ENCODE results near the gene DNLZ.

Gene DNLZ

GRCh38 chr9:136317695-136318094 lies 45.8 kb downstream of the DNLZ start:
- TF ChIP-seq TAF1 (IDR thresholded peaks at IDR 0.05; ENCODE audit: low read depth, low read length), result no peak
- no peak for TF ChIP-seq PAX5 (IDR thresholded peaks at IDR 0.05; ENCODE audit: insufficient read depth, low read length, severe bottlenecking)
- TF ChIP-seq SPI1 (IDR thresholded peaks at IDR 0.05; ENCODE audit: low read depth, low read length), result no peak
- no peak for TF ChIP-seq POLR2AphosphoS5 (IDR thresholded peaks at IDR 0.05; ENCODE audit: low read depth, low read length)
- no peak for TF ChIP-seq POU2F2 (IDR thresholded peaks at IDR 0.05; ENCODE audit: low read depth, low read length)
- TF ChIP-seq POLR2A (IDR thresholded peaks at IDR 0.05; ENCODE audit: low read depth, low read length), result no peak

GRCh38 chr9:136316896-136317676 lies 46.5 kb downstream of the DNLZ start:
- FAIRE-seq (no peak), DNase-seq (ENCODE audit: insufficient read length, low spot score) (no peak)
- TF ChIP-seq POU2F2 (IDR thresholded peaks at IDR 0.05; ENCODE audit: low read depth, low read length), result no peak
- no peak for TF ChIP-seq SPI1 (IDR thresholded peaks at IDR 0.05; ENCODE audit: low read depth, low read length)
- no peak for TF ChIP-seq POLR2A (IDR thresholded peaks at IDR 0.05; ENCODE audit: low read depth, low read length)
- TF ChIP-seq PAX5 (IDR thresholded peaks at IDR 0.05; ENCODE audit: insufficient read depth, low read length, severe bottlenecking), result no peak
- TF ChIP-seq TAF1 (IDR thresholded peaks at IDR 0.05; ENCODE audit: low read depth, low read length), result no peak
- no peak for TF ChIP-seq POLR2AphosphoS5 (IDR thresholded peaks at IDR 0.05; ENCODE audit: low read depth, low read length)

More at GRCh38 chr9:136317695-136318094, 45.8 kb downstream of the DNLZ start:
- no peak for DNase-seq (ENCODE audit: insufficient read length, low spot score)
- FAIRE-seq, result no peak

- FAIRE-seq (no peak), DNase-seq (ENCODE audit: insufficient read length, low spot score) (no peak)
Measured at GRCh38 chr9:136316271-136316751, 47.2 kb downstream of the DNLZ start.

GRCh38 chr9:136314944-136315343 lies 48.6 kb downstream of the DNLZ start:
- FAIRE-seq (no peak), DNase-seq (ENCODE audit: insufficient read length, low spot score) (no peak)
- no peak for TF ChIP-seq SPI1 (IDR thresholded peaks at IDR 0.05; ENCODE audit: low read depth, low read length)
- no peak for TF ChIP-seq TAF1 (IDR thresholded peaks at IDR 0.05; ENCODE audit: low read depth, low read length)
- TF ChIP-seq POLR2AphosphoS5 (IDR thresholded peaks at IDR 0.05; ENCODE audit: low read depth, low read length), result no peak
- TF ChIP-seq POLR2A (IDR thresholded peaks at IDR 0.05; ENCODE audit: low read depth, low read length), result no peak
- TF ChIP-seq POU2F2 (IDR thresholded peaks at IDR 0.05; ENCODE audit: low read depth, low read length), result no peak
- TF ChIP-seq PAX5 (IDR thresholded peaks at IDR 0.05; ENCODE audit: insufficient read depth, low read length, severe bottlenecking), result no peak

More at GRCh38 chr9:136316271-136316751, 47.2 kb downstream of the DNLZ start:
- TF ChIP-seq POLR2A (IDR thresholded peaks at IDR 0.05; ENCODE audit: low read depth, low read length) (no peak), SPI1 (IDR thresholded peaks at IDR 0.05; ENCODE audit: low read depth, low read length) (no peak), TAF1 (IDR thresholded peaks at IDR 0.05; ENCODE audit: low read depth, low read length) (no peak), POU2F2 (IDR thresholded peaks at IDR 0.05; ENCODE audit: low read depth, low read length) (no peak), PAX5 (IDR thresholded peaks at IDR 0.05; ENCODE audit: insufficient read depth, low read length, severe bottlenecking) (no peak), POLR2AphosphoS5 (IDR thresholded peaks at IDR 0.05; ENCODE audit: low read depth, low read length) (no peak)

GRCh38 chr9:136314056-136314416 lies 49.5 kb downstream of the DNLZ start:
- TF ChIP-seq POU2F2 (IDR thresholded peaks at IDR 0.05; ENCODE audit: low read depth, low read length) (no peak), POLR2A (IDR thresholded peaks at IDR 0.05; ENCODE audit: low read depth, low read length) (no peak), POLR2AphosphoS5 (IDR thresholded peaks at IDR 0.05; ENCODE audit: low read depth, low read length) (no peak), PAX5 (IDR thresholded peaks at IDR 0.05; ENCODE audit: insufficient read depth, low read length, severe bottlenecking) (no peak), TAF1 (IDR thresholded peaks at IDR 0.05; ENCODE audit: low read depth, low read length) (no peak), SPI1 (IDR thresholded peaks at IDR 0.05; ENCODE audit: low read depth, low read length) (no peak)
- FAIRE-seq (no peak), DNase-seq (ENCODE audit: insufficient read length, low spot score) (no peak)

- DNase-seq (ENCODE audit: insufficient read length, low spot score) (no peak), FAIRE-seq (no peak)
- TF ChIP-seq SPI1 (IDR thresholded peaks at IDR 0.05; ENCODE audit: low read depth, low read length) (no peak), POU2F2 (IDR thresholded peaks at IDR 0.05; ENCODE audit: low read depth, low read length) (no peak), POLR2AphosphoS5 (IDR thresholded peaks at IDR 0.05; ENCODE audit: low read depth, low read length) (no peak), PAX5 (IDR thresholded peaks at IDR 0.05; ENCODE audit: insufficient read depth, low read length, severe bottlenecking) (no peak), TAF1 (IDR thresholded peaks at IDR 0.05; ENCODE audit: low read depth, low read length) (no peak), POLR2A (IDR thresholded peaks at IDR 0.05; ENCODE audit: low read depth, low read length) (no peak)
Measured at GRCh38 chr9:136313111-136314055, 50.2 kb downstream of the DNLZ start.

- no peak for FAIRE-seq
- DNase-seq (ENCODE audit: insufficient read length, low spot score), result no peak
- TF ChIP-seq POU2F2 (IDR thresholded peaks at IDR 0.05; ENCODE audit: low read depth, low read length) (no peak), SPI1 (IDR thresholded peaks at IDR 0.05; ENCODE audit: low read depth, low read length) (no peak), POLR2AphosphoS5 (IDR thresholded peaks at IDR 0.05; ENCODE audit: low read depth, low read length) (no peak), TAF1 (IDR thresholded peaks at IDR 0.05; ENCODE audit: low read depth, low read length) (no peak), PAX5 (IDR thresholded peaks at IDR 0.05; ENCODE audit: insufficient read depth, low read length, severe bottlenecking) (no peak), POLR2A (IDR thresholded peaks at IDR 0.05; ENCODE audit: low read depth, low read length) (no peak)
Measured at GRCh38 chr9:136312436-136312835, 51.1 kb downstream of the DNLZ start.

- FAIRE-seq (no peak), DNase-seq (ENCODE audit: insufficient read length, low spot score) (no peak)
- no peak for TF ChIP-seq POLR2AphosphoS5 (IDR thresholded peaks at IDR 0.05; ENCODE audit: low read depth, low read length)
- no peak for TF ChIP-seq SPI1 (IDR thresholded peaks at IDR 0.05; ENCODE audit: low read depth, low read length)
- TF ChIP-seq POU2F2 (IDR thresholded peaks at IDR 0.05; ENCODE audit: low read depth, low read length), result no peak
- no peak for TF ChIP-seq TAF1 (IDR thresholded peaks at IDR 0.05; ENCODE audit: low read depth, low read length)
- no peak for TF ChIP-seq POLR2A (IDR thresholded peaks at IDR 0.05; ENCODE audit: low read depth, low read length)
- TF ChIP-seq PAX5 (IDR thresholded peaks at IDR 0.05; ENCODE audit: insufficient read depth, low read length, severe bottlenecking), result no peak
Measured at GRCh38 chr9:136312009-136312375, 51.6 kb downstream of the DNLZ start.

Measured in GM12891 (cell line).